ENCODE data around the gene ENPP6. TPM values are rescaled to one million over a fixed set of nuclear protein-coding genes. Genes with fewer than 3 reads are reported as not detected.

Gene ENPP6
- total RNA-seq, 1 experiment from 2014 or later, result not detected

GRCh38 chr4:184110452-184111224, 107.0 kb downstream of the ENPP6 start:
- no peak for TF ChIP-seq CTCF (IDR thresholded peaks at IDR 0.05; ENCODE audit: unreplicated experiment)
- Mint-ChIP-seq H3K9me3 (ENCODE audit: unreplicated experiment) (peaks cover 6% of the 10 kb centered on the region), H3K4me1 (ENCODE audit: insufficient read depth, unreplicated experiment) (no peaks in the 10 kb centered on the region), H3K36me3 (ENCODE audit: insufficient read depth, unreplicated experiment) (peaks cover 4% of the 10 kb centered on the region), H3K4me3 (ENCODE audit: unreplicated experiment) (no peak overlapping the region), H3K27me3 (ENCODE audit: insufficient read depth, unreplicated experiment) (peaks cover 8% of the 10 kb centered on the region), H3K27ac (ENCODE audit: low read depth, unreplicated experiment) (no peak overlapping the region)
- no peak for DNase-seq (ENCODE audit: unreplicated experiment)
- ChIA-PET CTCF (interaction anchor here (0.6 to 2.5 kb wide), 3 partner anchors 10 to 922 kb away, joined by 4 to 11 read pairs (median 5); no protein-coding TSS in a partner anchor), POLR2A (no interaction called here)
- intact Hi-C loops (cut with micrococcal nuclease), result no loop called here
- BruUV-seq (replicated peaks), result no TSS peak

GRCh38 chr4:184108006-184108501, 109.6 kb downstream of the ENPP6 start:
- no peak for TF ChIP-seq CTCF (IDR thresholded peaks at IDR 0.05; ENCODE audit: unreplicated experiment)
- intact Hi-C loops (cut with micrococcal nuclease), result no loop called here
- Mint-ChIP-seq H3K27me3 (ENCODE audit: insufficient read depth, unreplicated experiment) (peaks cover 8% of the 10 kb centered on the region), H3K27ac (ENCODE audit: low read depth, unreplicated experiment) (no peak overlapping the region), H3K4me1 (ENCODE audit: insufficient read depth, unreplicated experiment) (no peaks in the 10 kb centered on the region), H3K9me3 (ENCODE audit: unreplicated experiment) (peaks cover 6% of the 10 kb centered on the region), H3K4me3 (ENCODE audit: unreplicated experiment) (no peak overlapping the region), H3K36me3 (ENCODE audit: insufficient read depth, unreplicated experiment) (peaks cover 4% of the 10 kb centered on the region)
- DNase-seq (ENCODE audit: unreplicated experiment), result no peak
- ChIA-PET CTCF (no interaction called here), POLR2A (no interaction called here)
- no TSS peak for BruUV-seq (replicated peaks)

- H3K9me3 Mint-ChIP-seq (ENCODE audit: unreplicated experiment), result peaks cover 6% of the 10 kb centered on the region
- no TSS peak for BruUV-seq (replicated peaks)
- ChIA-PET POLR2A (interaction anchor here (0.5 to 0.6 kb wide), 2 partner anchors 39 to 165 kb away, joined by 3 read pairs; no protein-coding TSS in a partner anchor), CTCF (interaction anchor here (0.6 kb wide), 1 partner anchor 326 kb away, joined by 3 read pairs; no protein-coding TSS in a partner anchor)
- no peak overlapping the region for H3K27ac Mint-ChIP-seq (ENCODE audit: low read depth, unreplicated experiment)
- TF ChIP-seq CTCF (IDR thresholded peaks at IDR 0.05; ENCODE audit: unreplicated experiment), result no peak
- H3K4me3 Mint-ChIP-seq (ENCODE audit: unreplicated experiment), result no peak overlapping the region
- intact Hi-C loops (cut with micrococcal nuclease), result loop anchor here (5.0 kb wide), 1 partner anchor 63 kb away; no protein-coding TSS in a partner anchor
- peaks cover 4% of the 10 kb centered on the region for H3K36me3 Mint-ChIP-seq (ENCODE audit: insufficient read depth, unreplicated experiment)
- no peaks in the 10 kb centered on the region for H3K4me1 Mint-ChIP-seq (ENCODE audit: insufficient read depth, unreplicated experiment)
- DNase-seq (ENCODE audit: unreplicated experiment), result no peak
- H3K27me3 Mint-ChIP-seq (ENCODE audit: insufficient read depth, unreplicated experiment), result peaks cover 8% of the 10 kb centered on the region
These were observed 113.1 kb downstream of the ENPP6 start for GRCh38 chr4:184104419-184105101.

Measured in MCF 10A (cell line).